Measurements from ENCODE around the gene TRIM44. TPM values are rescaled to one million over a fixed set of nuclear protein-coding genes. Genes with fewer than 3 reads are reported as not detected.

The TRIM44 gene
- total and polyA plus RNA-seq, 10 donors: 5.3 to 65.7 (median 48.5) TPM

- Histone ChIP-seq H3K9me3 (no peaks in the 10 kb centered on the region), H3K27me3 (replicated peaks in 1 of 7) (no peaks in the 10 kb centered on the region), H3K4me1 (no peaks in the 10 kb centered on the region), H3K36me3 (peaks cover 0 to 29% (median 0%) of the 10 kb centered on the region in 6 donors), H3K27ac (no peak overlapping the region), H3K4me3 (no peak overlapping the region)
- WGBS, 5 donors: 92 to 99% (median 97%) methylated on average over 4 of the region's 4 CpGs
- DNase-seq: no peak
- TF ChIP-seq POLR2AphosphoS5 (IDR thresholded peaks at IDR 0.05) (no peak), POLR2A (IDR thresholded peaks at IDR 0.05) (no peak), CTCF (IDR thresholded peaks at IDR 0.05 in 8 of 11, conservative IDR thresholded peaks at IDR 0.05 in 3 of 11) (no peak)
- intact Hi-C loops (cut with DNase I; ENCODE audit: low total_unique reads): no loop called here
These were observed 85.1 kb downstream of the TRIM44 start for GRCh38 chr11:35747668-35748067.

GRCh38 chr11:35748644-35749043, 86.1 kb downstream of the TRIM44 start:
- TF ChIP-seq POLR2AphosphoS5 (IDR thresholded peaks at IDR 0.05) (no peak), CTCF (IDR thresholded peaks at IDR 0.05 in 8 of 11, conservative IDR thresholded peaks at IDR 0.05 in 3 of 11) (no peak), POLR2A (IDR thresholded peaks at IDR 0.05) (no peak)
- no peaks in the 10 kb centered on the region for H3K9me3 ChIP-seq
- no peak overlapping the region for H3K27ac ChIP-seq
- no peaks in the 10 kb centered on the region for H3K4me1 ChIP-seq
- H3K36me3 ChIP-seq: peaks cover 0 to 22% (median 0%) of the 10 kb centered on the region in 6 donors
- intact Hi-C loops (cut with DNase I; ENCODE audit: low total_unique reads): no loop called here
- 93 to 100% (median 96%) methylated on average over 1 of the region's 1 CpG for WGBS, 5 donors
- no peaks in the 10 kb centered on the region for H3K27me3 ChIP-seq (replicated peaks in 1 of 7)
- no peak overlapping the region for H3K4me3 ChIP-seq
- no peak for DNase-seq

- no peaks in the 10 kb centered on the region for H3K4me1 ChIP-seq
- H3K27me3 ChIP-seq (replicated peaks in 1 of 7): no peaks in the 10 kb centered on the region
- TF ChIP-seq POLR2A (IDR thresholded peaks at IDR 0.05) (no peak), POLR2AphosphoS5 (IDR thresholded peaks at IDR 0.05) (no peak), CTCF (IDR thresholded peaks at IDR 0.05 in 8 of 11, conservative IDR thresholded peaks at IDR 0.05 in 3 of 11) (no peak)
- H3K27ac ChIP-seq: no peak overlapping the region
- peaks cover 0 to 8% (median 0%) of the 10 kb centered on the region in 6 donors for H3K36me3 ChIP-seq
- H3K9me3 ChIP-seq: peaks cover 0 to 7% (median 0%) of the 10 kb centered on the region in 8 donors
- intact Hi-C loops (cut with DNase I; ENCODE audit: low total_unique reads): no loop called here
- H3K4me3 ChIP-seq: no peak overlapping the region
- DNase-seq: no peak
- 47 to 99% (median 94%) methylated on average over 2 of the region's 2 CpGs for WGBS, 5 donors
These were observed 87.7 kb downstream of the TRIM44 start for GRCh38 chr11:35750315-35750714.

GRCh38 chr11:35750981-35751663, 88.5 kb downstream of the TRIM44 start:
- Histone ChIP-seq H3K9me3 (peaks cover 0 to 7% (median 0%) of the 10 kb centered on the region in 8 donors), H3K27me3 (replicated peaks in 1 of 7) (no peaks in the 10 kb centered on the region), H3K27ac (peak overlapping the region in 1 of 8 donors; percentile 9), H3K4me1 (no peaks in the 10 kb centered on the region), H3K36me3 (peaks cover 0 to 4% (median 0%) of the 10 kb centered on the region in 6 donors), H3K4me3 (no peak overlapping the region)
- intact Hi-C loops (cut with DNase I; ENCODE audit: low total_unique reads): no loop called here
- DNase-seq: no peak
- no peak for TF ChIP-seq POLR2AphosphoS5 (IDR thresholded peaks at IDR 0.05)
- no peak for TF ChIP-seq CTCF (IDR thresholded peaks at IDR 0.05 in 8 of 11, conservative IDR thresholded peaks at IDR 0.05 in 3 of 11)
- no peak for TF ChIP-seq POLR2A (IDR thresholded peaks at IDR 0.05)
- 91 to 95% (median 94%) methylated on average over 4 of the region's 4 CpGs for WGBS, 5 donors

All from spleen (tissue), 11 donors.